ENCODE data around the gene PSTPIP1. TPM values are rescaled to one million over a fixed set of nuclear protein-coding genes. Genes with fewer than 3 reads are reported as not detected.

Gene PSTPIP1
- total and polyA plus RNA-seq, 10 of the 15 experiments (the other 5 are each of a cell fraction or from before 2014, with no cell fraction given), result 0.50 to 29.3 (median 14.5) TPM

DNA sequence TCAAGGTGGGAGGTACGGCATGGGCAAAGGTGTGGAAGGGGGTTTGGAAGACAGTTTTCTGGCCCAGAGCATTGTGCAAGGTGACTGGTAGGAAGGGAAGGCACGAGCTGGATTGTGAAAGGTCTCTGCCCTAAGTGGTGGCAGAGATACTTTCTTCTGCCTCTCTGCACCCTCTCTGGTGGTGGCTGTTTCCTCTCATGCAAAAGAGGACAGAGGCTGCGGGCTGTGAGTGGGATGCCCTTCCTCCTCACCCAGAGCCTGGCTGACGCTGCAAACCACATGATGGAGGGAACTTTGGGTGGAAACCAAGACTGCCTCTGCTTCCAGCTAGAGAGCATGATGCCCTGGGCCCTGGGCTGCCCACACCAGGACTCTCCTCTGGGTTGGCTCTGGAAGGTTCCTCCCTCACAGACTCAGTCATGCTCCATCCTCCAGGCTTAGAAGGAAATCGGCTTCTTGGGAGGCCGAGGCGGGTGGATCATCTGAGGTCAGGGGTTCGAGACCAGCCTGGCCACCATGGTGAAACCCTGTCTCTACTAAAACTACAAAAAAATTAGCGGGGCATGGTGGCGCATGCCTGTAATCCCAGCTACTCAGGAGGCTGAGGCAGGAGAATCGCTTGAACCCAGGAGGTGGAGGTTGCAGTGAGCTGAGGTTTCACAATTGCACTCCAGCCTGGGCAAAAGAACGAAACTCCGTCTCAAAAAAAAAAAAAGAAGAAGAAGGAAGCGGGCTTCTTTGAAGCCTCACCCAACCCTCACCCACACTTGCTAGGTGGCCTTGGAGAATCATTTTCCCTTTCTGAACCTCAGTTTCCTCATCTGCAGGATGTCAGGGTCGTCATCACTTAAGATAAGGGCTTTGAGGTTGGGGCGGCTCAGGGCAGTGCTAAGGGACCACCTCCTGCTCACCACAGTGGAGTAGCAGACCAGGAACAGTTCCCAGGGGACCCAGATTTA, 8.3 kb downstream of the PSTPIP1 start (continued):
- TF ChIP-seq SMAD5 (IDR thresholded peaks at IDR 0.05; ENCODE audit: low read depth) (no peak), HDAC2 (IDR thresholded peaks at IDR 0.05) (no peak), POLR2A (IDR thresholded peaks at IDR 0.05; ENCODE audit: low read depth, low read length) (no peak), MTA2 (IDR thresholded peaks at IDR 0.05; ENCODE audit: low read depth) (peak; percentile 33; the same call in 1 of the 2 replicates), ESRRA (IDR thresholded peaks at IDR 0.05; ENCODE audit: low read length) (no peak), CHD1 (IDR thresholded peaks at IDR 0.05; ENCODE audit: low read depth, low read length) (no peak)
- TF ChIP-seq, protein P1, sequence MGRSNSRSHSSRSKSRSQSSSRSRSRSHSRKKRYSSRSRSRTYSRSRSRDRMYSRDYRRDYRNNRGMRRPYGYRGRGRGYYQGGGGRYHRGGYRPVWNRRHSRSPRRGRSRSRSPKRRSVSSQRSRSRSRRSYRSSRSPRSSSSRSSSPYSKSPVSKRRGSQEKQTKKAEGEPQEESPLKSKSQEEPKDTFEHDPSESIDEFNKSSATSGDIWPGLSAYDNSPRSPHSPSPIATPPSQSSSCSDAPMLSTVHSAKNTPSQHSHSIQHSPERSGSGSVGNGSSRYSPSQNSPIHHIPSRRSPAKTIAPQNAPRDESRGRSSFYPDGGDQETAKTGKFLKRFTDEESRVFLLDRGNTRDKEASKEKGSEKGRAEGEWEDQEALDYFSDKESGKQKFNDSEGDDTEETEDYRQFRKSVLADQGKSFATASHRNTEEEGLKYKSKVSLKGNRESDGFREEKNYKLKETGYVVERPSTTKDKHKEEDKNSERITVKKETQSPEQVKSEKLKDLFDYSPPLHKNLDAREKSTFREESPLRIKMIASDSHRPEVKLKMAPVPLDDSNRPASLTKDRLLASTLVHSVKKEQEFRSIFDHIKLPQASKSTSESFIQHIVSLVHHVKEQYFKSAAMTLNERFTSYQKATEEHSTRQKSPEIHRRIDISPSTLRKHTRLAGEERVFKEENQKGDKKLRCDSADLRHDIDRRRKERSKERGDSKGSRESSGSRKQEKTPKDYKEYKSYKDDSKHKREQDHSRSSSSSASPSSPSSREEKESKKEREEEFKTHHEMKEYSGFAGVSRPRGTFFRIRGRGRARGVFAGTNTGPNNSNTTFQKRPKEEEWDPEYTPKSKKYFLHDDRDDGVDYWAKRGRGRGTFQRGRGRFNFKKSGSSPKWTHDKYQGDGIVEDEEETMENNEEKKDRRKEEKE (IDR thresholded peaks at IDR 0.05), result no peak

DNA sequence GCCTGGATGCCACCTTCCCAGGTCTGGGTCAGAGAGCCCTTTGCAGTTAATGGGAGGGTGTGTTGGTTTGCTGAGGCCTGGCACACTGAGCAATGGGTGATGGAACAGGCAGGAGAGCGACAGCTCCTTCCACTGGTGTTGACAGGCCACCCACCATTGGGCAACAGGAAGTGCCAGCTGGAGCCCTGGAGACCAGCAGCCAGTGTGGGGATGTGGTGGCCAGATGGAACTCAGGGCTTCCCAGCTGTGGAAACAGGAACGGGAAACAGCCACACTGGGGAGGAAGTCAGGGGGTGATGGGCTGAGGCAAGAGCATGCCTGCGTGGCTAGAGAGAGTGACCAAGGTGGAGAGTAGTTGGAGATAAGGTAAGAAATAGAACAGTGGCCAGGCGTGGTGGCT, 9.3 kb downstream of the PSTPIP1 start:
- Histone ChIP-seq H3K79me2 (ENCODE audit: control insufficient read depth, insufficient read depth, low read length) (0 out of 2 replicates have a peak, but pooled peaks cover 1% of the 10 kb centered on the region), H3K4me2 (ENCODE audit: control insufficient read depth, insufficient read depth) (no peak overlapping the region), H3K36me3 (ENCODE audit: control insufficient read depth in 2 of 2, insufficient read depth in 2 of 2, low read length in 1 of 2) (no peaks in the 10 kb centered on the region), H3K27ac (ENCODE audit: control insufficient read depth, insufficient read depth) (no peak overlapping the region), H4K20me1 (ENCODE audit: control insufficient read depth, insufficient read depth) (no peaks in the 10 kb centered on the region), H3K4me3 (no peak overlapping the region), H2AFZ (ENCODE audit: control insufficient read depth, low read depth, low read length) (no peak overlapping the region), H3K27me3 (replicated peaks in 1 of 2; ENCODE audit: control insufficient read depth in 2 of 2, insufficient read depth in 2 of 2, low read length in 1 of 2) (no peaks in the 10 kb centered on the region), H3K4me1 (ENCODE audit: control insufficient read depth, insufficient read depth, low read length) (peaks cover 22% of the 10 kb centered on the region), H3K9ac (ENCODE audit: control insufficient read depth, insufficient read depth, low read length) (no peak overlapping the region), H3K9me3 (replicated peaks; ENCODE audit: control insufficient read depth, insufficient read depth, low read length) (no peaks in the 10 kb centered on the region)
- FAIRE-seq (no peak), ATAC-seq (no peak), DNase-seq (ENCODE audit: low read depth, low spot score) (no peak)
- in situ Hi-C loops (cut with MboI), result no loop called here
- no TSS peak for BruUV-seq (replicated peaks)
- intact Hi-C loops (cut with micrococcal nuclease; ENCODE audit: unreplicated experiment), result no loop called here
- ChIA-PET CTCF (interaction anchor here (0.9 to 1.6 kb wide), 5 partner anchors 8 to 28 kb away, joined by 3 to 4 read pairs (median 3); no protein-coding TSS in a partner anchor), SMC1A (ENCODE audit: uncharacterized antibody, unreplicated experiment) (interaction anchor here (1.3 to 2.4 kb wide), 4 partner anchors 9 to 46 kb away, joined by 3 to 11 read pairs (median 5); no protein-coding TSS in a partner anchor), POLR2A (interaction anchor here (1.0 to 1.5 kb wide), 2 partner anchors 10 to 17 kb away, joined by 4 to 6 read pairs; no protein-coding TSS in a partner anchor), RAD21 (ENCODE audit: unreplicated experiment) (interaction anchor here (1.3 to 2.6 kb wide), 2 partner anchors 9 to 30 kb away, joined by 4 to 21 read pairs; no protein-coding TSS in a partner anchor)
- TF ChIP-seq HDAC6 (IDR thresholded peaks at IDR 0.05; ENCODE audit: unreplicated experiment), result no peak
- no peak for TF ChIP-seq SIX5 (IDR thresholded peaks at IDR 0.05; ENCODE audit: low read depth, low read length, severe bottlenecking)
- TF ChIP-seq MEF2A (IDR thresholded peaks at IDR 0.05; ENCODE audit: insufficient read depth, low read depth, low read length), result no peak
- no peak for TF ChIP-seq NBN (IDR thresholded peaks at IDR 0.05)
- no peak for TF ChIP-seq HCFC1 (IDR thresholded peaks at IDR 0.05; ENCODE audit: low read length)
- 92% methylated on average over 4 of the region's 4 CpGs for WGBS (ENCODE audit: insufficient coverage, insufficient replicate concordance, low lambda C conversion rate, missing lambda C conversion rate)
